HG03060 (cell line): ENCODE data around the gene POLR3A.

ENCODE experiments used
- ATAC-seq: cut with Tn5 transposase; IDR thresholded peaks from one replicate; pipeline ENCODE4 v1.9.1; 2021; ENCODE audit warnings: low read depth, moderate number of reproducible peaks; ENCODE audit not compliant: unreplicated experiment

Gene POLR3A

GRCh38 chr10:77960829-77961329 is 68.4 kb downstream of the POLR3A start:
- ATAC-seq: no peak

GRCh38 chr10:77959887-77960455 is 69.3 kb downstream of the POLR3A start:
- ATAC-seq: no peak

- no peak for ATAC-seq
Measured at GRCh38 chr10:77959384-77959783, 69.9 kb downstream of the POLR3A start.

GRCh38 chr10:77955136-77955535 is 74.2 kb downstream of the POLR3A start:
- ATAC-seq: no peak

- ATAC-seq: no peak
Measured at GRCh38 chr10:77949167-77949566, 80.1 kb downstream of the POLR3A start.

- ATAC-seq: no peak
Measured at GRCh38 chr10:77946084-77946483, 83.2 kb downstream of the POLR3A start.

GRCh38 chr10:77944519-77944918 is 84.8 kb downstream of the POLR3A start:
- no peak for ATAC-seq

GRCh38 chr10:77943121-77943901 is 86.0 kb downstream of the POLR3A start:
- ATAC-seq: no peak

GRCh38 chr10:77941790-77942189 is 87.5 kb downstream of the POLR3A start:
- ATAC-seq: no peak

- ATAC-seq: no peak
Measured at GRCh38 chr10:77940627-77941026, 88.7 kb downstream of the POLR3A start.

- no peak for ATAC-seq
Measured at GRCh38 chr10:77940225-77940624, 89.1 kb downstream of the POLR3A start.

GRCh38 chr10:77939561-77940001 is 89.7 kb downstream of the POLR3A start:
- no peak for ATAC-seq

GRCh38 chr10:77936697-77937567 is 92.4 kb downstream of the POLR3A start:
- no peak for ATAC-seq

- ATAC-seq: no peak
Measured at GRCh38 chr10:77932016-77932715, 97.1 kb downstream of the POLR3A start.

GRCh38 chr10:77927402-77928246 is 101.7 kb downstream of the POLR3A start:
- no peak for ATAC-seq

GRCh38 chr10:77926566-77927401 is 102.5 kb downstream of the POLR3A start, which contains the start of gene DLG5:
DLG5 (minus strand) TSS chr10:77926755; CDS start chr10:77926520, 235 bp downstream.
- ATAC-seq: no peak

- no peak for ATAC-seq
Measured at GRCh38 chr10:77925795-77926565, 103.3 kb downstream of the POLR3A start.

GRCh38 chr10:77925410-77925794 is 103.9 kb downstream of the POLR3A start:
- ATAC-seq: no peak
